GM21717 (cell line): Measurements from ENCODE around the gene MALAT1.
A peak's percentile ranks its signal among the peaks of the same experiment; 100 is the strongest.
"Not testable (repeated sequence)": the region's sequence is repeated elsewhere in the genome, so short reads cannot be mapped to it uniquely, and the experiment has no call there.

Experiments used
- ATAC-seq: cut with Tn5 transposase; IDR thresholded peaks from one replicate; pipeline ENCODE4 v1.9.1; 2021; ENCODE audit warnings: mild to moderate bottlenecking, moderate library complexity; ENCODE audit not compliant: unreplicated experiment

MALAT1 gene

DNA sequence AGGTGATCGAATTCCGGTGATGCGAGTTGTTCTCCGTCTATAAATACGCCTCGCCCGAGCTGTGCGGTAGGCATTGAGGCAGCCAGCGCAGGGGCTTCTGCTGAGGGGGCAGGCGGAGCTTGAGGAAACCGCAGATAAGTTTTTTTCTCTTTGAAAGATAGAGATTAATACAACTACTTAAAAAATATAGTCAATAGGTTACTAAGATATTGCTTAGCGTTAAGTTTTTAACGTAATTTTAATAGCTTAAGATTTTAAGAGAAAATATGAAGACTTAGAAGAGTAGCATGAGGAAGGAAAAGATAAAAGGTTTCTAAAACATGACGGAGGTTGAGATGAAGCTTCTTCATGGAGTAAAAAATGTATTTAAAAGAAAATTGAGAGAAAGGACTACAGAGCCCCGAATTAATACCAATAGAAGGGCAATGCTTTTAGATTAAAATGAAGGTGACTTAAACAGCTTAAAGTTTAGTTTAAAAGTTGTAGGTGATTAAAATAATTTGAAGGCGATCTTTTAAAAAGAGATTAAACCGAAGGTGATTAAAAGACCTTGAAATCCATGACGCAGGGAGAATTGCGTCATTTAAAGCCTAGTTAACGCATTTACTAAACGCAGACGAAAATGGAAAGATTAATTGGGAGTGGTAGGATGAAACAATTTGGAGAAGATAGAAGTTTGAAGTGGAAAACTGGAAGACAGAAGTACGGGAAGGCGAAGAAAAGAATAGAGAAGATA, at the start of gene MALAT1:
Gene MALAT1, plus strand, starts transcription at position 69 of the 736 bp plus-strand sequence.
- ATAC-seq: no peak

DNA sequence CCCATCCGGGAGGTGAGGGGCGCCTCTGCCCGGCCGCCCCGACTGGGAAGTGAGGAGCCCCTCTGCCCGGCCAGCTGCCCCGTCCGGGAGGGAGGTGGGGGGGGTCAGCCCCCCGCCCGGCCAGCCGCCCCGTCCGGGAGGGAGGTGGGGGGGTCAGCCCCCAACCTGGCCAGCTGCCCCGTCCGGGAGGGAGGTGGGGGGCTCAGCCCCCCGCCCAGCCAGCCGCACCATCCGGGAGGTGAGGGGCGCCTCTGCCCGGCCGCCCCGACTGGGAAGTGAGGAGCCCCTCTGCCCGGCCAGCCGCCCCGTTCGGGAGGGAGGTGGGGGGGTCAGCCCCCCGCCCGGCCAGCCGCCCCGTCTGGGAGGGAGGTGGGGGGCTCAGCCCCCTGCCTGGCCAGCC, 47.5 kb upstream of the MALAT1 start:
- ATAC-seq: not testable (repeated sequence)

DNA sequence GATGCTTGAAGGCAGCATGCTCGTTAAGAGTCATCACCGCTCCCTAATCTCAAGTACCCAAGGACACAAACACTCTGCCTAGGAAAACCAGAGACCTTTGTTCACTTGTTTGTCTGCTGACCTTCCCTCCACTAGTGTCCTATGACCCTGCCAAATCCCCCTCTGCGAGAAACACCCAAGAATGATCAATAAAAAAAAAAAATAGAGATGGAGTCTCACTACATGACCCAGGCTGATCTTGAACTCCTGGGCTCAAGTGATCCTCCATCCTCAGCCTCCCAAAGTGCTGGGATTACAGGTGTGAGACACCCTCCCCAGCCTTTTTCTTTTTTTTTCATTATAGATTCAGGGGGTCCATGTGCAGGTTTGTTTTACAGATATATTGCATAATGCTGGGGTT, 46.6 kb upstream of the MALAT1 start:
- not testable (repeated sequence) for ATAC-seq

DNA sequence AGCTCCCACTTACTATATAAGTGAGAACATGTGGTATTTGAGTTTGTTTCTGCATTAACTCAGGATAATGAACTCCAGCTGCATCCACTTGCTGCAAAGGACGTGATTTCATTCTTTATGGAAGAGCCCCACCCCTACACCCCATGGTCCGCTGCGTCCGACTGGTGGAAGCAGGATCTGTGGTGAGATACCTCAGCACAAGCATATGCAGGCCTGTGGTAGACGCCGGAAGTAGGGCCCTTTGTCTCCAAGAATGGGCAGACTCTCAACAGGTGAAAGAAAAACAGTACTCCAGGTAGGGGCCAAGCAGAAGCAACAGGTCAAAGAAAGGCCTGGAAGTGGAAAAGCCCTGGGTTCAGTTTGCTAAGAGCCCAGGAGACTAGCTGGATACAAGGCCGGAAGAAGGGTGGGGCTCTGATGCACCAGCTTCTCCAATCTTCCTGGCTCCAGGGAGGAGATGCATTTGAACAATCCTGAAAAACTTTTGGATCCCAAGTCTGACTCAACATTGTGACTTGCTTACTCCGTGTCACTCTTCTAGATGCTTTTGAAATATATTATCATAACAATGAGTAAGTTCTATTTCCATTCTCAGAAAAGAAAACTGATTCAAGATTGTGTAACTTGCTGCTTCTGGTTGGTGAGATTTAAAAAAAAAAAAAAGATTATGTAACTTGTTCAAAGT, 45.9 kb upstream of the MALAT1 start:
- ATAC-seq: no peak

DNA sequence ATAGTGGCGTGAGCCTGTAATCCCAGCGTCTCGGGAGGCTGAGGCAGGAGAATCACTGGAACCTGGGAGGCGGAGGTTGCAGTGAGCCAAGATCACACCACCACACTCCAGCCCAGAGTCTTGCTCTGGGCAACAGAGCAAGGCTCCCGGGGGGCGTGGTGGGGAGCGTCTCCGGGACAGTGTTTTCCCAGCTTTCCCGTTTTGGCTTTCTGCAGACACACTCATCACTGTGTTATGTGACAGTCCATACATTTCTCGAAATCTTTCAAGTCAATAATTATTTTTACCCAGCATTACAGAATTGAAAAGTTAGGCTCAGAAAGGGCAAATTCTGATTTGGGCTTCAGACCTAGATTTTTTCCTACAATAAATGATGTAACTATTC, 44.5 kb upstream of the MALAT1 start:
- no peak for ATAC-seq

DNA sequence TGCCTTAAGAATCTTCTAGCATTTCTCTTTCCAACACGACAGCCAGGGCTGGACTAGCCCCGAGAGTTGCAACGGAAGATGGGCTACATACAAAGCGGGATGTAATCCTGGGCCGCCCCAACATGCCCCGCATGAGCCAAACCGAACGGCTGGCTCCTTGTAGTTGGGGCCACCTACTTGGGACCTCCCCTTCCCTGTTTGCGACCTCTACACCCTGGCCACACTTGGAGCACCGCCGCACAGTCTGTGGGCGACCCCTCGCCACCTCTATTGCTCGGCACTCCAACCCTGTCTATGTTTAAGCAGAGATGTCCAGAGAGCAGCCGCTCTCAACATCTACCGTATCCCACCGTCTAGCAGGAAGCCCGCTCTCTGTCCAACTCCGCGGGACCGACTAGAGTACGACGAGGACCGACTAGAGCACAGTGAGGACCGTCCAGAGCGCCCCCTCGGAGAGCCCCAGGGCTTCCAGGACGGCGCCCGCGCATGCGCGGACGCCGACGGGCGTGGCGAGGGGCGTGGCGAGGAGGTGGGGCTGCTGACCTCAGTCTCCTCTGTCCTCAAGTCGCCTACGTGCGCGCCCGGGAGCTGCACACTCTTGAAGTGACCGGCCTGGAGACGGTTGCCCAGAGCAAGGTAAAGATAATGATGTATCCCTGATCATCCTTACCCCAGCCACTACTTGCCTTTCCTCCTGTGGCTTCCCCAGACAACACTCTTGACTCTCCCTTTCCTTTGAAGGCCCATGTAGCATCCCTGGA, 44.0 kb upstream of the MALAT1 start:
- ATAC-seq: peak; percentile 67

DNA sequence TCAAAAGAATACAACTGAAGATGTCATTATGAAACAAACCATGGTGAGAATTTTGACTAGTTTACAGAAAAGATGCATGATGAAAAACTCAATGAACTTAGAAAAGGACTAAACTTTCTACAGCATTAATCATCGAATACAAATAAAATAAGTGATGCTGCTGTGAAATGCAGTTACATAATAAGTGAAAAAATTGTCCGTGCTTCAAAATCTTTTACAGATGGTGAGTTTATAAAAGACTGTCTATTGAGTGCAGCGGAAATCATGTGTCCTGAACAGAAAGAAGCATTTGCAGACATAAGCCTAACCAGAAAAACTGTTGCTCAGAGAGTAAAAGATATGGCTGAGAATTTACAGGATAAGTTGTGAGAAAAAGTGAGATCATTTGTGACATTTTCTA, 42.4 kb upstream of the MALAT1 start:
- ATAC-seq: no peak

DNA sequence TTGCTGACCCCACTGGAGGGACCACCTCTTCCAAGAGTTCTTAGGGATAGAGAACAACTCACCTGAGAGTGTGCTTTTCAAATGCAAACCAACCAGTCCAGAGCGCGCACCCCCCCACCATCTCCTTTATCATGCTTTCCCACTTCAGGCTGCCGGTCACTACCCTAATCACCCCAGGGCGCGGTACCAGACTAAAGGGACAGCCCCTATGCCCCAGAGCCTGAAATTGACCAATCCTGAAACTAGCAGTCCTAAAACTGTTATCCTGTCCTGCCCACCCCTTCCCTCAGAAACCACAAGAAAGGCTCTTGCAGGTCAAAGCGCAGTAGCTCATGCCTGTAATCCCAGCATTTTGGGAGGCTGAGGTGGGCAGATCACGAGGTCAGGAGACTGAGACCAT, 39.3 kb upstream of the MALAT1 start:
- no peak for ATAC-seq

DNA sequence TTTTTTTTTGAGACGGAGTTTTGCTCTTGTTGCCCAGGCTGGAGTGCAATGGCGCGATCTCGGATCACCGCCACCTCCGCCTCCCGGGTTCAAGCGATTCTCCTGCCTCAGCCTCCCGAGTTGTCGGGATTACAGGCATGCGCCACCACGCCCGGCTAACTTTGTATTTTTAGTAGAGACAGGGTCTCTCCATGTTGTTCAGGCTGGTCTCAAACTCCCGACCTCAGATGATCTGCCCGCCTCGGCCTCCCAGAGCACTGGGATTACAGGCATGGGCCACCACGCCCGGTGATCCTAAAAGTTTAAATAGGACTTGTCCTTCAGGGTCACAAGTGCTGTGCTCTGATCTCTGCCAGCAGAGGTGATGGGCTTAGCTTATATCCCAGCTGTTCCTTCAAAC, 33.4 kb upstream of the MALAT1 start:
- ATAC-seq: not testable (repeated sequence)

DNA sequence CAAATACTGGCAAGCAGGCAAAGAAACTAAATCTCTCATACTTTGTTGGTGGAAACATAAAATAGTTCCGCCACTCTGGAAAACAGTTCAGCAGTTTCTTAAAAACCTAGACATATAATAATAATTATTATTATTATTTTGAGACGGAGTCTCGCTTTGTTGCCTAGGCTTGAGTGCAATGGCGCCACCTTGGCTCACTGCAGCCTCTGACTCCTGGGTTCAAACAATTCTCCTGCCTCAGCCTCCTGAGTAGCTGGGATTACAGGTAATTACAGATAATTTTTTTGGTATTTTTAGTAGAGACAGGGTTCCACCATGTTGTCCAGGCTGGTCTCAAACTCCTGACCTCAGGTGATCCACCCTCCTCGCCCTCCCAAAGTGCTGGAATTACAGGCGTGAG, 31.5 kb upstream of the MALAT1 start:
- ATAC-seq: not testable (repeated sequence)

DNA sequence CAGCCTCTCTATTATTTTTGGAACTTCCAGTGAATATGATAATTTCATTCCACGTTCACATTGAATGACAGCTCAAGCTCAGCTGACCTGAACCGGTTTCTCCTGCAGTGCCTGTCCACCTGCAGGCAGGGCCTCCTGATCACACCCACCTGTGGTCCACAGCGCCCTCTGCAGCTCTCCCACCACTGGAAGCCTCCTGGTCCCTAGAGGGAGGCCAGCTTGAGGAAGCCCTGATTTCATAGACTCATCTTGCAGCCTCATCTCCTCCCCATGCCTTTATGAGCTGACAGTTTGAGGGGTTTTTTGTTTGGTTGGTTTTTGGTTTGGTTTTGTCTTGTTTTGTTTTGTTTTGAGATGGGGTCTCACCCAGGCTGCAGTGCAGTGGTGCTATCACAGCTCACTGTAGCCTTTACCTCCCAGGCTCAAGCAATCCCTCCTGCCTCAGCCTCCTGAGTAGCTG, 29.9 kb upstream of the MALAT1 start:
- ATAC-seq: no peak

DNA sequence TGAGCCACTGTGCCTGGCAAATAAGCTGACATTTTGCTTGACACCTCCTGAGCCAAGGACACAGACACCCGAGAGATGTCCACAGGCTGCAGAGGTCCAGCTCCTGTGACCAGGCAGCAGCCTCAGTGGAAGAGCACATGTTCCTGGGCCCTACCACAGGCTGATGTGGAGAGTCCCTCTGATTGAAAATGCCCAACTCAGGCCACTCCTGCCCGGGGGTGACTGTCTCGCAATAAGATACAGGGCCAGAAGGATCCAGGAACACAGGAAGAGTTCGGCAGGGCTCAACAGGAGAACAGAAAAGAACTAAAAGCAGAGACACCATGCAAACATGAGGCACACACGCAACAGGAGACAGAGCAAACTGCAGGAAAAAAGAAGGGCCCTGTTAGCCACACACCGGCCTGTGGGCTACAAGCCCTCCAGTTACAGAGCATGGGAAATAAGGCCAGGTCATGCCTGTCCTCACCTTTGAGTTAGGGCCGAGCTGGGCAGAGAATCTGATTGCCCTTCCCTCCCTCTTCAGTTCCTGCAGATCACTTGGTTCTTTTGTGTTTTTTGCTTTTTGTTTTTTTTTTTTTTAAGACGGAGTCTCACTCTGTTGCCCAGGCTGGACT, 28.3 kb upstream of the MALAT1 start:
- no peak for ATAC-seq

DNA sequence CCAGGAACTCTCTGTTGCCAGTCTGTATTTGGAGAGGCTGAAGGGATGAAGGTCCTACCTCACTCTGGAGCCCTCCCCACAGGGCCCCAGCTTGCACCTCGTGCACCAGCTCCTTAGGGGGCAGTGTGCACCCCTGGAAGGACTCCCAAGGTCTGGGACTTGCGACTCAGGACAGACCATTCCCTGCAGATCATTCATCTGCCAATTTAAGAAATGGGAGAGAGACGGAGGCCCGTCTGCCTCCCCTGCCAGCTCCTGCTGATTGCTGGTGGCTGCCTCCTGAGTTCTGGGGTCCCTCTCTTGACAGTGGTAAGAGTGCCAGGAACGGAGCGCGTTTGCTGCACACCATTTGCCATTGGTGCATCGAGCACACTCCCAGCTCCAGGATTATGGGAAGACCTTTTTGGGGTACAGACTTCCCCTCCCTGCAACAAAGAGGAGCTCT, 27.4 kb upstream of the MALAT1 start:
- ATAC-seq: no peak

DNA sequence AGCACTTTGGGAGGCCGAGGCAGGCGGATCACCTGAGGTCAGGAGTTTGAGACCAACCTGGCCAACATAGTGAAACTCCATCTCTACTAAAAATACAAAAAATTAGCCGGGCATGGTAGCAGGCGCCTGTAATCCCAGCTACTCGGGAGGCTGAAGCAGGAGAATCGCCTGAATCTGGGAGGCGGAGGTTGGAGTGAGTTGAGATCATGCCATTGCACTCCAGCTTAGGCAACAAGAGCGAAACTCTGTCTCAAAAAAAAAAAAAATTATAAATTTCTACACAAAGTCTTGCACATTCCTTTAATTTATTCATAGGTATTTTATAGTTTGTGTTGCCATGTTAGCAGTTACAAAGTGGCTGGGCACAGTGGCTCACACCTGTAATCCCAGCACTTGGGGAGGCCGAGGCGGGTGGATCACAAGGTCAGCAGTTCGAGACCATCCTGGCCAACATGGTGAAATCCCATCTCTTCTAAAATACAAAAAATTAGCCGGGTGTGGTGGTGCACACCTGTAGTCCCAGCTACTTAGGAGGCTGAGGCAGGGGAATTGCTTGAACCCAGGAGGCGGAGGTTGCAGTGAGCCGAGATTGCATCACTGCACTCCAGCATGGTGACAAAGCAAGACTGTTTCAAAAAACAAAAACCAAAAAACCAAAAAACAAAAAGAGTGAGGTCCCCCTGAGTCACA, 26.1 kb upstream of the MALAT1 start:
- not testable (repeated sequence) for ATAC-seq

DNA sequence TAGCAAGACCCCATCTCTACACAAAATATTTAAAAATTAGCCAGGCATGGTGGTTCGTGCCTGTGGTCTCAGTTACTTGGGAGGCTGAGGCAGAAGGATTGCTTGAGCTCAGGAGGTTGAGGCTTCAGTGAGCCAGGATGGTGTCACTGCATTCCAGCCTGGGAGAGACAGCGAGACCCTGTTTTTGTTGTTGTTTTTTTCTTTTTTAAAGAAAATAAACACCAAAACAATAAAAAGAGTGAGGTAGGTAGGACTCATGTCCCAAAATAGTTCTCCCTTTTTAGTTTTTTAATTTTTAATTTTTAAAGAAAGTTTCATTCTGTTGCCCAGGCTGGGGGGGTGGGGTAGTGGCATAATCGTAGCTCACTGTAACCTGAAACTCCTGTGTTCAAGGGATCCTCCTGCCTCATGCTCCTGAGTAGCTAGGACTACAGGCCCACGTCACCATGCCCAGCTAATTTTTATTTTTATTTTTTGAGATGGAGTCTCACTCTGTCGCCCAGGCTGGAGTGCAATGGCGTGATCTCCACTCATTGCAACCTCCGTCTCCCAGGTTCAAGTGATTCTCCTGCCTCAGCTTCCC, 25.5 kb upstream of the MALAT1 start:
- no peak for ATAC-seq

DNA sequence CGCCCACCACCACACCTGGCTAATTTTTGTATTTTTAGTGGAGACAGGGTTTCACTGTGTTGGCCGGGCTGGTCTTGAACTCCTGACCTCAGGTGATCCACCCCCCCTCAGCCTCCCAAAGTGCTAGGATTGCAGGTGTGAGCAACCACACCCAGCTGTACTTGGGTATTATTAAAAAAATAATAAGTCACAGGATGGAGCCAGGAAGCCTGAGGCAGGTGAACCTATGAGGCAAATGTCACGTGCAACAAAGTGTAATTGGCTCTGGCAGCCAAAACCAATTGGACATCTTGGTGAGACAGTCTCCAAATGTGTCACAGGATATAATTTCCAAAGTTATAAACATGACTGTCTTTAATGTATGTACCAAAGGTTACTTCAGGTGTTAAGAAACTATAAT, 24.0 kb upstream of the MALAT1 start:
- no peak for ATAC-seq

DNA sequence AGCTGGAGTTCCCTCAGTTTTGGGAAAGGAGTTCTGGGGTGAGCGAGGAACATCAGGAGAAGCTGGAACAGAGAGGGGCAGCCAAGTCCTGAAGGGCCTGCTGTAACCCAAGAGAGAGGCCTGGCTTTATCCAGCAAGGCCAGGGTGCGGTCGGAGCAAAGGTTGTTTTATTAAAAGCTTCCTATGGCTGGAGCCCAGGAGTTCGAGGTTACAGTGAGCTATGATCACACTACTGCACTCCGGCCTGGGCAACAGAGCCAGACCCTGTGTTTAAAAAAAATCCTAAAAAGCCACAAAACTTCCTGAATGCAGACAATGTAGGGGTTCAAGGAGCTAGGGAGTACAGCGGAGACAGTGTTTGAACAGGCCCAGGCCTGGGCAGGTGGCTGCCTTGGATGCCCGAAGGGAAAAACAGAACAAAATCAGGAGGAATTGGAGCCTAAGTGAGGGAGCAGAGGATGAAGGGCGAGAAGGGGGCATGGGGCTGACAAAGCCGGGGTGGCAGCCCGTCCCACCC, 22.2 kb upstream of the MALAT1 start:
- no peak for ATAC-seq

DNA sequence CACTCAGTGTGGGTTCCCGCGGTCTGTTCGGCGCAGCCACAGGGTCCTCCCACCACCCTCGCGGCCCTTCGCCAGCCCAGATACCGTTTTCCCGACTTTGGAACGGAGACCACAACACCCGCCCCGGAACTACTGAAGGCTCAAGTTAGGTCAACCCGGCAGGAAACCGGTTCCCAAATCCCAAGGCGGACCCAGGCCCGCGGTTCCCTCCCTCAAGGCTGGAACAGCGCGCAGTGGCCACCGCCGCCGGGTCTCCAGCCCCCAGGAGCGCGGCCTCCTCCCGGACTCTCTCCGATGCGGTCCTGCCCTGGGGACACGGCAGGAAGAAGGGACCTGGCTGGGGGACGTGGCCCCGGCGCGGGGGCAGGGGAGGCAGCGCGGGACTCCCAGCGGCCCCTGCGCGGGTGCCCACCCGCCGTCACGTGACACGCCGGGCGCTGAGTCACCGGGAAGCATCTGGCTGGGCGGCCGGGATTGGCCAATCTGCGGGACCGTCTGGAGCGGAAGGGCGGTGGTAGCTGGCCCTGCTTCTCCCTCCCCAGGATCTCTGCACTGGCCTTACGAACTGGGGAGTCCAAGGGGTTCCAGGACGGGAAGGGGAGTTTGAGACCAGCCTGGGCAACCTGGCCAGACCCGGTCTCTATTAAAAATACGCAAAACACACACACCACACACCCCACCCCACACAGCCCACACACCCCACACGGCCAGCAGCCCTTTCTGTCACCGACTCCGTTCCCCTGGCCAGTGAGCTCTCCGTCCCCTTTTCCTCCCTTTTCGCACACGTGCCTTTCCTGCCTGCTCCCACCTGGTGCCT, 21.5 kb upstream of the MALAT1 start:
- peak; percentile 62 for ATAC-seq
